ENCODE results near the gene PTBP2. TPM values are rescaled to one million over a fixed set of nuclear protein-coding genes. Genes with fewer than 3 reads are reported as not detected.
"Not testable (repeated sequence)": the region's sequence is repeated elsewhere in the genome, so short reads cannot be mapped to it uniquely, and the experiment has no call there.

The PTBP2 gene
- total RNA-seq, 8 experiments from 2014 or later, result 15.7 to 170 (median 103) TPM

- ATAC-seq (replicated peaks in 6 of 8); H3K4me1 ChIP-seq (replicated peaks in 1 of 2); in situ Hi-C loops (cut with MboI; ENCODE audit: low pct_unique_long_range_greater_than_20kb in 2 of 9, low sequenced_read_pairs in 9 of 9, unreplicated experiment in 9 of 9); H3K27ac ChIP-seq; H3K4me3 ChIP-seq: not testable (repeated sequence)
- 95 to 100% (median 100%) methylated on average over 1 to 4 of the region's 14 CpGs; no CpG with 5 or more reads in 6 of the 10 experiments for WGBS, 10 experiments
Observed at GRCh38 chr1:96801696-96802095, 80.1 kb downstream of the PTBP2 start.

DNA sequence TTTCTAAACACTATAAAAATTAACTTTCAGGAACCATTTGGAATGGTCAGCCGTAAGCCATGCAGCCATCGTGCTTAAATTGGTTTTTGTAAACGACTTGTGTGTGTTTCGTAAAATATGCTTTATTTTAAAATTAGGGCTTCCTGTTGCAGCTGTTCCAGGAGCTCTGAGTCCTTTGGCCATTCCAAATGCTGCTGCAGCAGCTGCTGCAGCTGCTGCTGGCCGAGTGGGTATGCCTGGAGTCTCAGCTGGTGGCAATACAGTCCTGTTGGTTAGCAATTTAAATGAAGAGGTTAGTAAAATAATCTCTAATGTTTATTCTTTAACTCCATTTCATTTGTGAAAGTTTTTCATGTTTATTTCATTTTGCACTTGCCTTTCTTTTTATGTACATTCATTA lies 83.1 kb downstream of the PTBP2 start:
- peak in 3 of 8 experiments; percentile 80 to 98 (median 93) for ATAC-seq (replicated peaks in 6 of 8)
- Histone ChIP-seq H3K4me3 (no peak overlapping the region), H3K4me1 (replicated peaks in 1 of 2) (no peaks in the 10 kb centered on the region), H3K27ac (no peak overlapping the region)
- in situ Hi-C loops (cut with MboI; ENCODE audit: low pct_unique_long_range_greater_than_20kb in 2 of 9, low sequenced_read_pairs in 9 of 9, unreplicated experiment in 9 of 9), result no loop called here
- WGBS, 10 experiments, result 0 to 100% (median 47%) methylated on average over 1 to 5 of the region's 5 CpGs; no CpG with 5 or more reads in 1 of the 10 experiments

DNA sequence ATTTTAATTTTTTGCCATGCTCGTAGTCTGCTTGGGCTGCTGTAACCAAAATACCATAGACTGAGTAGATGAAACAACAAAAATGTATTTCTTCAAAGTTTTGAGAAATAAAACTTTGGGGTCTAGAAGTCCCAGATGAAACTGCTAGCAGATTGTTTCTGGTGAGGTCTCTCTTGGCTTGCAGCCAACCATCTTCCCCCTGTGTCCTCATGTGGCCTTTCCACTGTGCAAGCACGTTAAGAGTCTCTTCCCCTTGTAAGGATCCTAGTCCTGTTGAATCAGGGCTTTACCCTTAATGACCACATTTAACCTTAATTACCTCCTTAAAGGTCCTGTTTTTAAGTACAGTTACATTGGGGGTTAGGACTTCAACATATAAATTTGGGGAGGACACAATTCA lies 86.6 kb downstream of the PTBP2 start:
- no peak overlapping the region for H3K4me3 ChIP-seq
- ATAC-seq (replicated peaks in 6 of 8), result no peak
- WGBS, 10 experiments, result 56 to 94% (median 76%) methylated on average over 1 to 2 of the region's 2 CpGs; no CpG with 5 or more reads in 1 of the 10 experiments
- in situ Hi-C loops (cut with MboI; ENCODE audit: low pct_unique_long_range_greater_than_20kb in 2 of 9, low sequenced_read_pairs in 9 of 9, unreplicated experiment in 9 of 9), result no loop called here
- H3K27ac ChIP-seq, result no peak overlapping the region
- no peaks in the 10 kb centered on the region for H3K4me1 ChIP-seq (replicated peaks in 1 of 2)

- Histone ChIP-seq H3K4me3 (no peak overlapping the region), H3K4me1 (replicated peaks in 1 of 2) (no peaks in the 10 kb centered on the region), H3K27ac (no peak overlapping the region)
- ATAC-seq (replicated peaks in 6 of 8), result no peak
- 100% methylated on average over 1 of the region's 1 CpG; no CpG with 5 or more reads in 4 of the 10 experiments for WGBS, 10 experiments
- in situ Hi-C loops (cut with MboI; ENCODE audit: low pct_unique_long_range_greater_than_20kb in 2 of 9, low sequenced_read_pairs in 9 of 9, unreplicated experiment in 9 of 9), result no loop called here
Observed at GRCh38 chr1:96815914-96816313, 94.3 kb downstream of the PTBP2 start.

- in situ Hi-C loops (cut with MboI; ENCODE audit: low pct_unique_long_range_greater_than_20kb in 2 of 9, low sequenced_read_pairs in 9 of 9, unreplicated experiment in 9 of 9), result no loop called here
- peak in 1 of 8 experiments; percentile 52 for ATAC-seq (replicated peaks in 6 of 8)
- 0 to 100% (median 86%) methylated on average over 1 of the region's 1 CpG; no CpG with 5 or more reads in 3 of the 10 experiments for WGBS, 10 experiments
- H3K4me3 ChIP-seq, result no peak overlapping the region
- H3K27ac ChIP-seq, result no peak overlapping the region
- H3K4me1 ChIP-seq (replicated peaks in 1 of 2), result no peaks in the 10 kb centered on the region
Observed at GRCh38 chr1:96820107-96820506, 98.5 kb downstream of the PTBP2 start.

DNA sequence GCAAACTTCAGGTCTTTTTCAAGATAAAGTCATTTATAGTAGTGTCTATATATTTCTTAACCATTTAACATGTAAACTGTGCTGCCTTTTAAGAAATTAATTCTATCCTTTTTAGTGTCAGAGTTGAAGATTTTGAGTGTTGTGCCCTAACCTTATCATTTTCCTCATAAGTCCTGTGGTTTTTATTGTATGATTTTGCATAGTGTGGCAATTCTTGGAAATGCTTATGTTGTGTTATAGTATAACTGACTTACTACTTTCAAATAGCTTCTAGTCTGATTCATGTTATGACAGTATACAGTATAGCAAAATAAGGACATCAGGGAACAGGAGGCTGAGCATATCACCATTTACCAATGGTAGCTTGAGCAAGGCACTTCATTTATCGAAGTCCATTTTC lies 99.1 kb downstream of the PTBP2 start:
- H3K27ac ChIP-seq, result no peak overlapping the region
- ATAC-seq (replicated peaks in 6 of 8), result no peak
- in situ Hi-C loops (cut with MboI; ENCODE audit: low pct_unique_long_range_greater_than_20kb in 2 of 9, low sequenced_read_pairs in 9 of 9, unreplicated experiment in 9 of 9), result no loop called here
- H3K4me1 ChIP-seq (replicated peaks in 1 of 2), result no peaks in the 10 kb centered on the region
- 100% methylated on average over 1 of the region's 1 CpG; no CpG with 5 or more reads in 5 of the 10 experiments for WGBS, 10 experiments
- H3K4me3 ChIP-seq, result no peak overlapping the region

DNA sequence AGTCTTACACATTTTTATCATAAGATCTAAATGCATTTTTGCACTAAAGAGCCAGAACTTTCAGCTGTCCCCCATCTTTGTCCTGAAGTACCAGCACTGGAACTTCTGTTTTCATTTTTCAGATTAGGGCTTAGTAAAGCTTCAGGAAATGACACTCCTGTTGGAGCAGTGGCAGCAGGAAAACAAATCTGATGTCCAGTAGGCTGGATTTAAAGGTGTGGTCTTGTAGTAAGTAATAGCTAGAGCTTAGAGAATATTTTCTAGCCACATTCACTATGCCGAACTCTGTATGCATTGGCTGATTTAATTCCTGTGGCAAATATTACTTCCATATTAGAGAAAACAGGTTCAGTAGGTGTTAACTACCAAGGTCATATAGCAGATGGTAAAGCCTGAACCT lies 103.6 kb downstream of the PTBP2 start:
- 0 to 100% (median 50%) methylated on average over 1 of the region's 1 CpG; no CpG with 5 or more reads in 5 of the 10 experiments for WGBS, 10 experiments
- in situ Hi-C loops (cut with MboI; ENCODE audit: low pct_unique_long_range_greater_than_20kb in 2 of 9, low sequenced_read_pairs in 9 of 9, unreplicated experiment in 9 of 9), result no loop called here
- ATAC-seq (replicated peaks in 6 of 8), result peak in 3 of 8 experiments; percentile 26 to 53 (median 34)
- Histone ChIP-seq H3K4me1 (replicated peaks in 1 of 2) (no peaks in the 10 kb centered on the region), H3K27ac (no peak overlapping the region), H3K4me3 (no peak overlapping the region)

DNA sequence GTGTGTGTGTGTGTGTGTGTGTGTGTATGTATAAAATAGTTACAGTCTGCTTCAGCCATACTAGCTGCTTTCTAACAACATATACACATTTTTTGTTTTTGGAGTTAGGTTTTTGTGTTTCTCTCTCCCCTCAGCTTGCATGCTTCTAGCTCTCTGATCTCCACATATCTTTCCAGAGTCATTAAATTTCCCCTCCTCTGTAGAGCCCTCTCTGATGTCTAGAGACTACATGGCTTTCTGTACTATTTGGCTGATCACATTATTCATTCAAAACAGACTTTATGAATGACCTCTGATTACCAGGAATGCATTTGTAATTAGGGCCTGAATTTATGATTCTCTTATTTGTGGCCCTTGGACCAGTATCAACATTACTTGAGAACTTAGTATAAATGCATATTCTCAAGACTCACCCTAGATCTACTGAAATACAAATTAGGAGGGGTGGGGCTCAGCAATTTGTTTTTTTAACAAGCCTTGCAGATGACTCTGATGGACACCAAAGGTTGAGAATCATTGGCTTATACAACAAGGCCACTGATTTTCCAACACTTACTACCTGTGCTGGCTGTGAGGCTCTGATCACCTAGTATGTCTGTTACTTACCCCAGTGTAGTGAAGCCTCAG lies 104.5 kb downstream of the PTBP2 start:
- Histone ChIP-seq H3K4me3 (no peak overlapping the region), H3K4me1 (replicated peaks in 1 of 2) (no peaks in the 10 kb centered on the region), H3K27ac (no peak overlapping the region)
- in situ Hi-C loops (cut with MboI; ENCODE audit: low pct_unique_long_range_greater_than_20kb in 2 of 9, low sequenced_read_pairs in 9 of 9, unreplicated experiment in 9 of 9), result no loop called here
- peak in 3 of 8 experiments; percentile 78 to 91 (median 84) for ATAC-seq (replicated peaks in 6 of 8)

- H3K4me1 ChIP-seq (replicated peaks in 1 of 2), result no peaks in the 10 kb centered on the region
- no peak overlapping the region for H3K27ac ChIP-seq
- H3K4me3 ChIP-seq, result no peak overlapping the region
- 83 to 100% (median 92%) methylated on average over 1 of the region's 1 CpG for WGBS, 10 experiments
- in situ Hi-C loops (cut with MboI; ENCODE audit: low pct_unique_long_range_greater_than_20kb in 2 of 9, low sequenced_read_pairs in 9 of 9, unreplicated experiment in 9 of 9), result no loop called here
- ATAC-seq (replicated peaks in 6 of 8), result no peak
Observed at GRCh38 chr1:96833376-96833775, 111.8 kb downstream of the PTBP2 start.

GRCh38 chr1:96834986-96835385 lies 113.4 kb downstream of the PTBP2 start:
- Histone ChIP-seq H3K4me1 (replicated peaks in 1 of 2) (no peaks in the 10 kb centered on the region), H3K4me3 (no peak overlapping the region), H3K27ac (no peak overlapping the region)
- no peak for ATAC-seq (replicated peaks in 6 of 8)
- 47 to 100% (median 84%) methylated on average over 2 of the region's 2 CpGs; no CpG with 5 or more reads in 1 of the 10 experiments for WGBS, 10 experiments
- in situ Hi-C loops (cut with MboI; ENCODE audit: low pct_unique_long_range_greater_than_20kb in 2 of 9, low sequenced_read_pairs in 9 of 9, unreplicated experiment in 9 of 9), result no loop called here

DNA sequence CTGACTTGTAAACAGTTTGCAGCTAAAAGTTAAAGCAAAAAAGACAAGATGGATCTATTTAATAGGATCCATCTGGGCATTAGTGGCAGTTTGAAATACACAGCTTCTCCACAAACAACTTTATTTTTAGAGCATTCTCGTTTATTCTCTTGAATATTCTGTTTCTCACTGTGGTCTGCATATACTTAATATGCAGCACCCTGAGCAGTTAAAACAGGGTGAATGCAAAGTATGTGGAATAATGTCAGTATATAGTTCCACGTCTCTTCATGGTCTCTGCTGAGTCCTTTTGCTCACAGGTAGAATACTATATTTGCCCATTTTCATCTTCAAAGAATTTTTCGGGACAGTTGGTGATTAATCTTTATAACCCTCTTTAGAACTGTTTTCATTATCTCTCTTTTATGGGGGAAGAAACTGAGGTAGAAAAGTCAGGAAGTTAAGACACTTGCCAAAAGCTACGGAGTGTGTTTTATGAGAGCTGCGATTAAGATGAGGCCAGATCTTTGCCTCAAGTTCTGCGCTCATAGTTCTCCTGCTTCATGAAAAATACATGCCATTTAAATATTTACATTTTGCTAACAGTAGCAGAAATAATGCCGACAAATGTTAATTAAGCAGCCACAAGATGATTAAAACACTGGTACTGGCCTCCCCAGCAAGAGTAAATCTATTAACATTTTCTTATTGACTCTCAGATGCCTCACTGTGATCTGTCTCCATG lies 115.6 kb downstream of the PTBP2 start:
- peak in 4 of 8 experiments; percentile 13 to 84 (median 76) for ATAC-seq (replicated peaks in 6 of 8)
- WGBS, 10 experiments, result 0 to 81% (median 58%) methylated on average over 2 to 7 of the region's 7 CpGs
- Histone ChIP-seq H3K4me3 (no peak overlapping the region), H3K27ac (no peak overlapping the region), H3K4me1 (replicated peaks in 1 of 2) (no peaks in the 10 kb centered on the region)
- in situ Hi-C loops (cut with MboI; ENCODE audit: low pct_unique_long_range_greater_than_20kb in 2 of 9, low sequenced_read_pairs in 9 of 9, unreplicated experiment in 9 of 9), result no loop called here

GRCh38 chr1:96837781-96838216 lies 116.2 kb downstream of the PTBP2 start:
- 0 to 100% (median 82%) methylated on average over 1 to 2 of the region's 2 CpGs; no CpG with 5 or more reads in 1 of the 10 experiments for WGBS, 10 experiments
- in situ Hi-C loops (cut with MboI; ENCODE audit: low pct_unique_long_range_greater_than_20kb in 2 of 9, low sequenced_read_pairs in 9 of 9, unreplicated experiment in 9 of 9), result no loop called here
- Histone ChIP-seq H3K4me3 (no peak overlapping the region), H3K4me1 (replicated peaks in 1 of 2) (no peaks in the 10 kb centered on the region), H3K27ac (no peak overlapping the region)
- ATAC-seq (replicated peaks in 6 of 8), result no peak

- H3K4me1 ChIP-seq (replicated peaks in 1 of 2), result no peaks in the 10 kb centered on the region
- WGBS, 10 experiments, result 62 to 100% (median 90%) methylated on average over 1 to 3 of the region's 3 CpGs; no CpG with 5 or more reads in 1 of the 10 experiments
- H3K4me3 ChIP-seq, result no peak overlapping the region
- no peak overlapping the region for H3K27ac ChIP-seq
- in situ Hi-C loops (cut with MboI; ENCODE audit: low pct_unique_long_range_greater_than_20kb in 2 of 9, low sequenced_read_pairs in 9 of 9, unreplicated experiment in 9 of 9), result no loop called here
- no peak for ATAC-seq (replicated peaks in 6 of 8)
Observed at GRCh38 chr1:96840396-96840795, 118.8 kb downstream of the PTBP2 start.
